GM18520 (cell line): ENCODE data around the gene TLE1.

Experiments used
- ATAC-seq: cut with Tn5 transposase; IDR thresholded peaks from one replicate; pipeline ENCODE4 v1.9.1; 2021; ENCODE audit not compliant: unreplicated experiment

The TLE1 gene

GRCh38 chr9:81550207-81550583 is 139.2 kb downstream of the TLE1 start:
- no peak for ATAC-seq

GRCh38 chr9:81549500-81550206 is 139.7 kb downstream of the TLE1 start:
- ATAC-seq, result no peak

- ATAC-seq, result no peak
These were observed 140.4 kb downstream of the TLE1 start for GRCh38 chr9:81548911-81549310.

GRCh38 chr9:81546489-81546888 is 142.9 kb downstream of the TLE1 start:
- no peak for ATAC-seq

- ATAC-seq, result no peak
These were observed 145.7 kb downstream of the TLE1 start for GRCh38 chr9:81543695-81544094.

GRCh38 chr9:81542118-81542889 is 147.0 kb downstream of the TLE1 start:
- no peak for ATAC-seq

- ATAC-seq, result no peak
These were observed 149.1 kb downstream of the TLE1 start for GRCh38 chr9:81540142-81540710.

- ATAC-seq, result no peak
These were observed 150.0 kb downstream of the TLE1 start for GRCh38 chr9:81539317-81539716.

GRCh38 chr9:81538890-81539289 is 150.5 kb downstream of the TLE1 start:
- ATAC-seq, result no peak

GRCh38 chr9:81537964-81538363 is 151.4 kb downstream of the TLE1 start:
- no peak for ATAC-seq

GRCh38 chr9:81536242-81537025 is 152.9 kb downstream of the TLE1 start:
- ATAC-seq, result no peak

- no peak for ATAC-seq
These were observed 153.7 kb downstream of the TLE1 start for GRCh38 chr9:81535542-81536241.

GRCh38 chr9:81534138-81534875 is 155.0 kb downstream of the TLE1 start:
- ATAC-seq, result no peak
